NCI-H345 treated with DMSO at 0.1 percent for 48 hours (cell line): ENCODE results near the gene C6orf163.

ENCODE experiments used
- DNase-seq: peaks from one replicate; lab custom pipeline; 2025; ENCODE audit not compliant: unreplicated experiment; lab: John Stamatoyannopoulos, UW

Gene C6orf163

DNA sequence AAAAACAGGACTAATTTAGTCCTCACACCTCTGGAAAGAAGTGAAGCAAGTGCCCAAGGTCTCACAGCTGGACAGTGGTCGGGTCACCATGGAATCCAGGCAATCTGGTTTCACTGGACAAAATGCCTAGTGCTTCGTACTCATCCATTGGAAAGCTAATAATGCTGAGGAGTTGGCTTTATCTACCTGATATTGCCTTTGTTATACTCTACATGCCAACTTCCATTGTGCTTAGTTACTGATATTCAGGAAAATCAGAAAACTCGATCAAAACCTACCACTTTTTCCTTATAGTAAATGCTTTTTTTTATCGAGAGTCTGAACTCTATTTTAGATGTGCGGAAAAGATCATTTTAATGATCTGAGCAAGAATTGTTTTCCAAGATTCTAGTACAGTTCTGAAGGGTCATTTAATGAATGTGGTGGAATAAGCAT is 64.1 kb downstream of the C6orf163 start:
- DNase-seq, result no peak
